Breast epithelium (tissue), 3 donors: Measurements from ENCODE around the gene PCP4L1.

Experiments used
- CTCF ChIP-seq, 3 donors: fragments of 450-650 bp; IDR thresholded peaks; one replicate each; pipeline ENCODE4 v1.5.1; 2016 to 2017; ENCODE audit warnings: antibody characterized with exemption in 3 of 3, mild to moderate bottlenecking in 3 of 3, moderate library complexity in 3 of 3
- POLR2A ChIP-seq: fragments of 450-650 bp; IDR thresholded peaks from one replicate; pipeline ENCODE4 v1.6.1; 2016; ENCODE audit warnings: antibody characterized with exemption, mild to moderate bottlenecking, moderate library complexity
- POLR2AphosphoS5 ChIP-seq, 3 donors: sonication (generic); formaldehyde crosslinking; IDR thresholded peaks; one replicate each; pipeline ENCODE4 v1.6.1; 2017; ENCODE audit warnings: antibody characterized with exemption in 3 of 3

- TF ChIP-seq CTCF (IDR thresholded peaks at IDR 0.05) (no peak), POLR2AphosphoS5 (IDR thresholded peaks at IDR 0.05) (no peak), POLR2A (no peak)
Observed at GRCh38 chr1:161307230-161307768, 48.8 kb downstream of the PCP4L1 start.
